ENCODE data around the gene TBCB. TPM values are rescaled to one million over a fixed set of nuclear protein-coding genes. Genes with fewer than 3 reads are reported as not detected.

TBCB gene
- total and polyA plus RNA-seq, 9 of the 15 experiments (the other 6 are each of a cell fraction or from before 2014, with no cell fraction given), result 3.5 to 115 (median 58.9) TPM

DNA sequence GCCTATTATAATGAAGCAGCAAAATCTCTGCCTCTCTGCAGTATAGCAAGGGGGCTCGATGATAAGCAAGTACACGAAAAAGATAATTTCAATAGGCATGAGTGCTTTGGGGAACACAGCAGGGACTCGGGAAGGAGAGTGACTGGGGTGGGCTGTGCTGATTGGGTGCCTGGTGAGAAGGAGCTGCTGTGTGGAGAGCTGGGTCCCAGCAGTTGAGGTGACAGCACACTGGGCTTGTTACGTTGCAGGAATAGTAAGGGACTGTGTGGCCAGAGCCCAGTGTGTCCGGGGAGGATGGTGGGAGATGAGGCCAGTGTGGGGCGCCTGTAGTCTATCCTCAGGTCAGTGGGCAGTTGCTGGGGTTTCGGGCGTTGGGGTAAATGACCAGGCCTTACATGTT is 43.2 kb upstream of the TBCB start (continued):
- TF ChIP-seq, protein P1, sequence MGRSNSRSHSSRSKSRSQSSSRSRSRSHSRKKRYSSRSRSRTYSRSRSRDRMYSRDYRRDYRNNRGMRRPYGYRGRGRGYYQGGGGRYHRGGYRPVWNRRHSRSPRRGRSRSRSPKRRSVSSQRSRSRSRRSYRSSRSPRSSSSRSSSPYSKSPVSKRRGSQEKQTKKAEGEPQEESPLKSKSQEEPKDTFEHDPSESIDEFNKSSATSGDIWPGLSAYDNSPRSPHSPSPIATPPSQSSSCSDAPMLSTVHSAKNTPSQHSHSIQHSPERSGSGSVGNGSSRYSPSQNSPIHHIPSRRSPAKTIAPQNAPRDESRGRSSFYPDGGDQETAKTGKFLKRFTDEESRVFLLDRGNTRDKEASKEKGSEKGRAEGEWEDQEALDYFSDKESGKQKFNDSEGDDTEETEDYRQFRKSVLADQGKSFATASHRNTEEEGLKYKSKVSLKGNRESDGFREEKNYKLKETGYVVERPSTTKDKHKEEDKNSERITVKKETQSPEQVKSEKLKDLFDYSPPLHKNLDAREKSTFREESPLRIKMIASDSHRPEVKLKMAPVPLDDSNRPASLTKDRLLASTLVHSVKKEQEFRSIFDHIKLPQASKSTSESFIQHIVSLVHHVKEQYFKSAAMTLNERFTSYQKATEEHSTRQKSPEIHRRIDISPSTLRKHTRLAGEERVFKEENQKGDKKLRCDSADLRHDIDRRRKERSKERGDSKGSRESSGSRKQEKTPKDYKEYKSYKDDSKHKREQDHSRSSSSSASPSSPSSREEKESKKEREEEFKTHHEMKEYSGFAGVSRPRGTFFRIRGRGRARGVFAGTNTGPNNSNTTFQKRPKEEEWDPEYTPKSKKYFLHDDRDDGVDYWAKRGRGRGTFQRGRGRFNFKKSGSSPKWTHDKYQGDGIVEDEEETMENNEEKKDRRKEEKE (IDR thresholded peaks at IDR 0.05; ENCODE audit: borderline replicate concordance in 1 of 2, control insufficient read depth in 1 of 2, low read depth in 2 of 2, low read length in 1 of 2), result no peak
- TF ChIP-seq ZKSCAN1 (IDR thresholded peaks at IDR 0.05; ENCODE audit: low read depth, low read length) (no peak), ZNF551 (CRISPR knock-in tag; IDR thresholded peaks at IDR 0.05) (no peak), NFRKB (IDR thresholded peaks at IDR 0.05; ENCODE audit: low read depth) (no peak)

DNA sequence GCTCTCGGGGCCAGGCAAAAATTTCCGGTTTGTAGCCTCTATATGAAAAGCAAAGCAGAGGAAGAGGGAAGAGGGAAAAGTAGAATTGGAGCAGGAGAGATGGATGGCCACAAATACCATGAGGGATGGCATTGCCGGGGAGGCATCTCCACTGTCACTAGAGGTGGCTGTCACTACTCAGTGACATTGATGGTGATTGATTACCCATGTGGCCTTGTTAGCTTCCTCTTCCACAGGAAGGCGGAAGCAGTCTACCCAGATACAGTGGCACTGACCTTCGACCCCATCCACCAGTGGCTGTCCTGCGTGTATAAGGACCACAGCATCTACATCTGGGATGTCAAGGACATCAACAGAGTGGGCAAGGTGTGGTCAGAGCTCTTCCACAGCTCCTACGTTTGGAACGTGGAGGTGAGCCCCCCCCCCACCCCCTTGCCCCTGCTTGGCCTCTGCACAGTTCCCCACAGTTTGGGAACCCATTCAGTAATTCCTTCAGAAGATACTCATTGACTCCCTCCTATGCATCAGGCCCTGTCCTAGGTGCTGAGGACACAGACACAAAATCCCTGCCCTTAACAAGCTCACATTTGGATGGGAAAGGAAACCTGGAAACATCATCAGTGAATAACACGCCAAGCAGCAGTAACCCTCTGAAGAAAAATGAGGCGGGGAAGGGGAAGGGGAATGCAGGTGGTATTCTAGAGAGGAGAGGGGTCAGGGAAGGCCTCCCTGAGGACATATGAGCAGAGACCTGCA is 42.0 kb upstream of the TBCB start:
- Histone ChIP-seq H3K9ac (ENCODE audit: insufficient read depth in 1 of 2, low read depth in 2 of 2, low read length in 2 of 2) (no peak overlapping the region), H4K20me1 (replicated peaks; ENCODE audit: control insufficient read depth, insufficient read depth, low read length) (no peaks in the 10 kb centered on the region; the same call in 1 of the 2 replicates), H3K4me3 (no peak overlapping the region), H3K4me1 (replicated peaks in 1 of 2; ENCODE audit: control insufficient read depth in 2 of 2, insufficient read depth in 2 of 2, low read length in 2 of 2) (peaks cover 0 to 4% of the 10 kb centered on the region in 2 experiments; a peak in 3 of 5 replicates), H3K27me3 (ENCODE audit: control insufficient read depth in 2 of 2, insufficient read depth in 2 of 2, low read length in 2 of 2) (no peaks in the 10 kb centered on the region), H3K79me2 (ENCODE audit: control insufficient read depth, insufficient read depth, low read length) (no peaks in the 10 kb centered on the region), H3K36me3 (ENCODE audit: control insufficient read depth, insufficient read depth, low read length) (peaks cover 75% of the 10 kb centered on the region; the same call in 2 of the 3 replicates), H3K27ac (ENCODE audit: extremely low read depth, low read depth, low read length) (no peak overlapping the region), H3K9me1 (ENCODE audit: control insufficient read depth, insufficient read depth, low read length) (no peaks in the 10 kb centered on the region), H3K9me3 (replicated peaks; ENCODE audit: control insufficient read depth, insufficient read depth, low read depth, low read length) (no peaks in the 10 kb centered on the region), H3K4me2 (ENCODE audit: insufficient read depth, low read length) (no peak overlapping the region), H2AFZ (ENCODE audit: low read depth, low read length) (no peak overlapping the region)
- ChIA-PET POLR2A (interaction anchor here (0.6 to 2.1 kb wide), 4 partner anchors 9 to 19 kb away, joined by 3 to 6 read pairs (median 4); no protein-coding TSS in a partner anchor), CTCF (ENCODE audit: low intra/inter-chr PET ratio) (no interaction called here)
- no peak for ATAC-seq
- 84% methylated on average over 8 of the region's 10 CpGs for WGBS (ENCODE audit: insufficient coverage, low coverage, missing lambda C conversion rate)
- no TSS peak for BruUV-seq (replicated peaks)
- intact Hi-C loops (cut with micrococcal nuclease) (no loop called here), in situ Hi-C loops (cut with MboI) (no loop called here)
- FAIRE-seq, result no peak
- no peak for DNase-seq (ENCODE audit: extremely low read depth in 1 of 4, low spot score in 3 of 4)
- TF ChIP-seq MEIS2 (IDR thresholded peaks at IDR 0.05; ENCODE audit: partially characterized antibody) (peak; percentile 87), GATAD2B (IDR thresholded peaks at IDR 0.05; ENCODE audit: borderline replicate concordance) (no peak), GATAD2A (IDR thresholded peaks at IDR 0.05) (no peak), RAD51 (IDR thresholded peaks at IDR 0.05; ENCODE audit: borderline replicate concordance, low read depth) (no peak), BACH1 (tag; IDR thresholded peaks at IDR 0.05) (no peak), TEAD1 (CRISPR knock-in tag; IDR thresholded peaks at IDR 0.05) (no peak)
- TF ChIP-seq, protein P2, sequence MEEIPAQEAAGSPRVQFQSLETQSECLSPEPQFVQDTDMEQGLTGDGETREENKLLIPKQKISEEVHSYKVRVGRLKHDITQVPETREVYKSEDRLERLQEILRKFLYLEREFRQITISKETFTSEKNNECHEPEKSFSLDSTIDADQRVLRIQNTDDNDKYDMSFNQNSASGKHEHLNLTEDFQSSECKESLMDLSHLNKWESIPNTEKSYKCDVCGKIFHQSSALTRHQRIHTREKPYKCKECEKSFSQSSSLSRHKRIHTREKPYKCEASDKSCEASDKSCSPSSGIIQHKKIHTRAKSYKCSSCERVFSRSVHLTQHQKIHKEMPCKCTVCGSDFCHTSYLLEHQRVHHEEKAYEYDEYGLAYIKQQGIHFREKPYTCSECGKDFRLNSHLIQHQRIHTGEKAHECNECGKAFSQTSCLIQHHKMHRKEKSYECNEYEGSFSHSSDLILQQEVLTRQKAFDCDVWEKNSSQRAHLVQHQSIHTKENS (CRISPR knock-in tag; IDR thresholded peaks at IDR 0.05), result no peak
- TF ChIP-seq, protein P3, sequence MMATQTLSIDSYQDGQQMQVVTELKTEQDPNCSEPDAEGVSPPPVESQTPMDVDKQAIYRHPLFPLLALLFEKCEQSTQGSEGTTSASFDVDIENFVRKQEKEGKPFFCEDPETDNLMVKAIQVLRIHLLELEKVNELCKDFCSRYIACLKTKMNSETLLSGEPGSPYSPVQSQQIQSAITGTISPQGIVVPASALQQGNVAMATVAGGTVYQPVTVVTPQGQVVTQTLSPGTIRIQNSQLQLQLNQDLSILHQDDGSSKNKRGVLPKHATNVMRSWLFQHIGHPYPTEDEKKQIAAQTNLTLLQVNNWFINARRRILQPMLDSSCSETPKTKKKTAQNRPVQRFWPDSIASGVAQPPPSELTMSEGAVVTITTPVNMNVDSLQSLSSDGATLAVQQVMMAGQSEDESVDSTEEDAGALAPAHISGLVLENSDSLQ (IDR thresholded peaks at IDR 0.05), result peak; percentile 89

All from K562 (cell line).